Keratinocyte (primary cell): ENCODE measurements around the gene SHROOM3. TPM values are rescaled to one million over a fixed set of nuclear protein-coding genes. Genes with fewer than 3 reads are reported as not detected.

Experiments
- DNase-seq: peaks from one replicate; pipeline ENCODE4 v3.0.0-alpha.2; 2011; ENCODE audit warnings: low read depth, missing footprints, low spot score
- FAIRE-seq: peaks from 2 replicates; lab custom pipeline; 2011; peaks lifted over from hg19 to GRCh38; lab: Jason Lieb, UNC
- H2AFZ ChIP-seq: 2 replicates; pipeline ENCODE4 v1.6.0; 2012; ENCODE audit warnings: low read length, control low read depth, inconsistent platforms; ENCODE audit not compliant: control insufficient read depth
- H3K27ac ChIP-seq: 2 replicates; pipeline ENCODE4 v1.5.1; 2011; ENCODE audit warnings: low read length; ENCODE audit not compliant: control insufficient read depth, insufficient read depth
- H3K27me3 ChIP-seq: 3 replicates; pipeline ENCODE4 v1.6.0; 2011; ENCODE audit warnings: low read length; ENCODE audit not compliant: control insufficient read depth, insufficient read depth; ENCODE audit errors: extremely low read depth
- H3K36me3 ChIP-seq, 2 experiments: 2 replicates in 1 of 2; 3 replicates in 1 of 2; pipeline ENCODE4 v1.5.1; 2011; ENCODE audit warnings: low read length in 2 of 2, mild to moderate bottlenecking in 1 of 2; ENCODE audit not compliant: control insufficient read depth in 2 of 2, insufficient read depth in 2 of 2; ENCODE audit errors: extremely low read depth in 1 of 2
- H3K4me1 ChIP-seq: 3 replicates; pipeline ENCODE4 v1.5.1; 2011; ENCODE audit warnings: low read length; ENCODE audit not compliant: control insufficient read depth, insufficient read depth; ENCODE audit errors: extremely low read depth
- H3K4me2 ChIP-seq: 3 replicates; pipeline ENCODE4 v1.6.0; 2011; ENCODE audit warnings: low read depth, low read length; ENCODE audit not compliant: control insufficient read depth, insufficient read depth; ENCODE audit errors: extremely low read depth
- H3K4me3 ChIP-seq, 3 experiments: fragments of 200-600 bp in 1 of 3; sonication (generic) in 1 of 3; 2 replicates in 2 of 3; 3 replicates in 1 of 3; pipeline ENCODE4 v1.5.1; 2011 to 2016; ENCODE audit warnings: low read length in 3 of 3, mild to moderate bottlenecking in 3 of 3, control low read depth in 2 of 3, inconsistent platforms in 1 of 3, low read depth in 1 of 3, mixed read lengths in 1 of 3, mixed run types in 1 of 3, moderate library complexity in 1 of 3; ENCODE audit not compliant: control insufficient read depth in 2 of 3, insufficient read depth in 2 of 3; ENCODE audit errors: extremely low read depth in 1 of 3
- H3K79me2 ChIP-seq: 2 replicates; pipeline ENCODE4 v1.6.0; 2012; ENCODE audit warnings: low read length; ENCODE audit not compliant: control insufficient read depth, insufficient read depth
- H3K9ac ChIP-seq: 3 replicates; pipeline ENCODE4 v1.6.0; 2011; ENCODE audit warnings: low read length; ENCODE audit not compliant: control insufficient read depth, insufficient read depth; ENCODE audit errors: extremely low read depth
- H3K9me1 ChIP-seq: 3 replicates; pipeline ENCODE4 v1.6.0; 2011; ENCODE audit warnings: low read length; ENCODE audit not compliant: control insufficient read depth, insufficient read depth; ENCODE audit errors: extremely low read depth
- H3K9me3 ChIP-seq: 2 replicates; pipeline ENCODE4 v1.5.1; 2012; ENCODE audit warnings: low read depth, low read length; ENCODE audit not compliant: control insufficient read depth
- H4K20me1 ChIP-seq: 3 replicates; pipeline ENCODE4 v1.6.0; 2011; ENCODE audit warnings: low read length; ENCODE audit not compliant: control insufficient read depth, insufficient read depth; ENCODE audit errors: extremely low read depth
- EZH2 ChIP-seq: IDR thresholded peaks from one replicate; pipeline ENCODE4 v1.6.1; 2012; ENCODE audit warnings: inconsistent platforms, mild to moderate bottlenecking, low read length, moderate library complexity
- dilution Hi-C: fragments of 300-500 bp; cut with MboI; formaldehyde crosslinking; loops from one replicate; pipeline ENCODE4 v1.7.0; 2020; ENCODE audit warnings: low sequenced_read_pairs; ENCODE audit not compliant: extremely low pct_ligation_motif_present
- polyA plus RNA-seq, 5 experiments: library from polyadenylated mRNA; depleted of rRNA in 3 of 5; stranded (reverse) in 3 of 5; stranded (forward) in 1 of 5; unstranded in 1 of 5; fragments of >200 nt; gene quantifications; 1 replicate in 1 of 5; 2 replicates in 3 of 5; 3 replicates in 1 of 5; pipeline versions ENCODE4 v1.2.1 to v1.2.3, GENCODE V29; 2011 to 2012; ENCODE audit warnings: missing spikeins in 2 of 5, low read depth in 1 of 5, low replicate concordance in 1 of 5
- TF ChIP-seq, protein P1 (sequence below), 3 experiments: IDR thresholded peaks in 1 of 3; conservative IDR thresholded peaks in 1 of 3; optimal IDR thresholded peaks in 1 of 3; 2 replicates in 2 of 3; 3 replicates in 1 of 3; pipeline versions ENCODE3 to v1.5.1; 2011; ENCODE audit warnings: low read length in 3 of 3, mild to moderate bottlenecking in 3 of 3, moderate library complexity in 2 of 3, control low read depth in 1 of 3, inconsistent platforms in 1 of 3; ENCODE audit not compliant: insufficient read depth in 2 of 3; ENCODE audit errors: extremely low read depth in 1 of 3

SHROOM3 gene
- polyA plus RNA-seq, 1 donor (not counting 4 experiments of a cell fraction or from before 2014, with no cell fraction given) = 4.9 TPM

DNA sequence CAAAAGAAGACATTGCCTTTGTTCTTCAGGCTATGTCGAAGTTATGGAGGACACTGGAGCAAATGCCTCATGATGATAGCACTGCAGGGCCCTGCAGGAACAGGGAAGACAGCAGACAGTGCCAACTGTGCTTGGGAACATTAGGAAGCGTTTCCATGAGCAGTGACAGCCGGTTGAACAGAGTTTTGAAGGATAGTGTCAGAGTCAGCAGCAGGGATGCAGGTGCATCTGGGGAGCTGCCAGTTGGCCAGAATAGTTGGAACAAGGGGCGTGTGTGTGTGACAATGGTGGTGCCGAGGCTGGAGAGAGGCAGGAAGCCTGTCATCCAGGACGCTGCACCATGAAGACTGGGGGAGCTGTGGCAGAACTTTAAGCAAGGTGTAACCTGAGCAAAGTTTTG is 88.6 kb downstream of the SHROOM3 start:
- H3K79me2 ChIP-seq = no peaks in the 10 kb centered on the region
- no peaks in the 10 kb centered on the region for H3K27me3 ChIP-seq
- H4K20me1 ChIP-seq = no peaks in the 10 kb centered on the region
- no peaks in the 10 kb centered on the region for H3K4me1 ChIP-seq
- H3K36me3 ChIP-seq = no peaks in the 10 kb centered on the region
- no peak overlapping the region for H2AFZ ChIP-seq
- H3K9me1 ChIP-seq = no peaks in the 10 kb centered on the region
- H3K27ac ChIP-seq = no peak overlapping the region
- TF ChIP-seq, protein P1, sequence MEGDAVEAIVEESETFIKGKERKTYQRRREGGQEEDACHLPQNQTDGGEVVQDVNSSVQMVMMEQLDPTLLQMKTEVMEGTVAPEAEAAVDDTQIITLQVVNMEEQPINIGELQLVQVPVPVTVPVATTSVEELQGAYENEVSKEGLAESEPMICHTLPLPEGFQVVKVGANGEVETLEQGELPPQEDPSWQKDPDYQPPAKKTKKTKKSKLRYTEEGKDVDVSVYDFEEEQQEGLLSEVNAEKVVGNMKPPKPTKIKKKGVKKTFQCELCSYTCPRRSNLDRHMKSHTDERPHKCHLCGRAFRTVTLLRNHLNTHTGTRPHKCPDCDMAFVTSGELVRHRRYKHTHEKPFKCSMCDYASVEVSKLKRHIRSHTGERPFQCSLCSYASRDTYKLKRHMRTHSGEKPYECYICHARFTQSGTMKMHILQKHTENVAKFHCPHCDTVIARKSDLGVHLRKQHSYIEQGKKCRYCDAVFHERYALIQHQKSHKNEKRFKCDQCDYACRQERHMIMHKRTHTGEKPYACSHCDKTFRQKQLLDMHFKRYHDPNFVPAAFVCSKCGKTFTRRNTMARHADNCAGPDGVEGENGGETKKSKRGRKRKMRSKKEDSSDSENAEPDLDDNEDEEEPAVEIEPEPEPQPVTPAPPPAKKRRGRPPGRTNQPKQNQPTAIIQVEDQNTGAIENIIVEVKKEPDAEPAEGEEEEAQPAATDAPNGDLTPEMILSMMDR (optimal IDR thresholded peaks at IDR 0.05 in 1 of 3, IDR thresholded peaks at IDR 0.05 in 1 of 3, conservative IDR thresholded peaks at IDR 0.05 in 1 of 3; ENCODE audit: extremely low read depth in 1 of 3, insufficient read depth in 2 of 3, low read length in 3 of 3) = no peak
- DNase-seq (no peak), FAIRE-seq (no peak)
- no peak overlapping the region for H3K4me2 ChIP-seq
- no peak overlapping the region for H3K9ac ChIP-seq
- no peak overlapping the region for H3K4me3 ChIP-seq
- H3K9me3 ChIP-seq = no peaks in the 10 kb centered on the region
- dilution Hi-C loops = loop anchor here (25.0 kb wide), 1 partner anchor 336 kb away; no protein-coding TSS in a partner anchor

GRCh38 chr4:76525751-76526150 is 90.7 kb downstream of the SHROOM3 start:
- no peak for TF ChIP-seq EZH2
- TF ChIP-seq, protein P1 (optimal IDR thresholded peaks at IDR 0.05 in 1 of 3, IDR thresholded peaks at IDR 0.05 in 1 of 3, conservative IDR thresholded peaks at IDR 0.05 in 1 of 3; ENCODE audit: extremely low read depth in 1 of 3, insufficient read depth in 2 of 3, low read length in 3 of 3) = no peak
- no peaks in the 10 kb centered on the region for H4K20me1 ChIP-seq
- H3K4me2 ChIP-seq = no peak overlapping the region
- no peak overlapping the region for H2AFZ ChIP-seq
- H3K4me3 ChIP-seq = no peak overlapping the region
- no peaks in the 10 kb centered on the region for H3K9me3 ChIP-seq
- no peaks in the 10 kb centered on the region for H3K9me1 ChIP-seq
- H3K79me2 ChIP-seq = no peaks in the 10 kb centered on the region
- H3K9ac ChIP-seq = no peak overlapping the region
- dilution Hi-C loops = no loop called here
- DNase-seq (no peak), FAIRE-seq (no peak)
- H3K27me3 ChIP-seq = no peaks in the 10 kb centered on the region
- H3K4me1 ChIP-seq = no peaks in the 10 kb centered on the region
- H3K36me3 ChIP-seq = no peaks in the 10 kb centered on the region
- H3K27ac ChIP-seq = no peak overlapping the region
